ENCODE measurements around the gene KAZN.
"Not testable (repeated sequence)": the region's sequence is repeated elsewhere in the genome, so short reads cannot be mapped to it uniquely, and the experiment has no call there.

GRCh38 chr1:14963791-14964710 lies 365.6 kb downstream of the KAZN start:
- not testable (repeated sequence) for TF ChIP-seq CTCF (conservative IDR thresholded peaks at IDR 0.05 in 1 of 2, IDR thresholded peaks at IDR 0.05 in 1 of 2; ENCODE audit: low read depth in 1 of 2, low read length in 2 of 2); EZH2 (IDR thresholded peaks at IDR 0.05; ENCODE audit: low read length, missing control alignments)

Data from fibroblast of lung (primary cell).